Measurements from ENCODE around the gene BAHCC1. TPM values are rescaled to one million over a fixed set of nuclear protein-coding genes. Genes with fewer than 3 reads are reported as not detected.

BAHCC1 gene
- total and polyA plus RNA-seq, 9 of the 15 experiments (the other 6 are each of a cell fraction or from before 2014, with no cell fraction given), result 0.14 to 26.9 (median 5.0) TPM

GRCh38 chr17:81487487-81488275 lies 92.4 kb downstream of the BAHCC1 start (continued):
- TF ChIP-seq E2F8 (IDR thresholded peaks at IDR 0.05; ENCODE audit: low read depth, partially characterized antibody) (no peak), CBFB (CRISPR knock-in tag; IDR thresholded peaks at IDR 0.05) (no peak; the same call in 1 of the 2 replicates), KAT2B (IDR thresholded peaks at IDR 0.05; ENCODE audit: low read depth, low read length) (no peak), ADNP (tag; IDR thresholded peaks at IDR 0.05) (no peak), DEAF1 (CRISPR knock-in tag; IDR thresholded peaks at IDR 0.05) (no peak), HDAC3 (IDR thresholded peaks at IDR 0.05; ENCODE audit: borderline replicate concordance, partially characterized antibody) (no peak), JUND (IDR thresholded peaks at IDR 0.05; ENCODE audit: borderline replicate concordance, low read depth, low read length) (no peak), JUND (tag; IDR thresholded peaks at IDR 0.05; ENCODE audit: borderline replicate concordance, low read depth, low read length) (no peak), RERE (CRISPR knock-in tag; IDR thresholded peaks at IDR 0.05; ENCODE audit: borderline replicate concordance) (no peak), ATF3 (IDR thresholded peaks at IDR 0.05) (no peak), ATF3 (CRISPR knock-in tag; conservative IDR thresholded peaks at IDR 0.05) (no peak), SAP30 (IDR thresholded peaks at IDR 0.05; ENCODE audit: borderline replicate concordance, insufficient read depth, low read depth, low read length, poor library complexity, severe bottlenecking) (peak; percentile 11), ZNF12 (CRISPR knock-in tag; IDR thresholded peaks at IDR 0.05) (no peak)
